G401.6 (cell line): Measurements from ENCODE around the gene ARHGEF2.

ENCODE experiments used
- FAIRE-seq: peaks from 2 replicates; lab custom pipeline; 2012; peaks lifted over from hg19 to GRCh38; lab: Jason Lieb, UNC

Gene ARHGEF2

GRCh38 chr1:155978325-155978972 is at the start of gene ARHGEF2:
Gene ARHGEF2, minus strand, starts transcription at chr1:155978547. Its CDS starts 120 bp downstream, at chr1:155978427.
- FAIRE-seq, result no peak

DNA sequence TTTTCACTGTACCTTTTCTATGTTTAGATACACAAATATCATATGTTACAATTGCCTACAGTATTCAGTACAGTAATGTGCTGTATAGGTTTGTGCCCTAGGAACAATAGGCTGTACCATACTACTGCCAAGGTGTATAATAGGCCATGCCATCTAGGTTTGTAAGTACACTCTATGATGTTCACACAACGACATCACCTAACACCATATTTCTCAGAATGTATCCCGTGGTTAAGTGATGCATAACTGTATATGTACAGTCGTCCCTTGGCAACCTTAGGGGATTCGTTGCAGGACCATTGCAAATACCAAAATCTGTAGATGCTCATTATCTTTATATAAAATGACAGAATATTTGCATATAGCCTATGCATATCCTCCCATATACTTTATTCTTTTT is 48.2 kb upstream of the ARHGEF2 start:
- no peak for FAIRE-seq

DNA sequence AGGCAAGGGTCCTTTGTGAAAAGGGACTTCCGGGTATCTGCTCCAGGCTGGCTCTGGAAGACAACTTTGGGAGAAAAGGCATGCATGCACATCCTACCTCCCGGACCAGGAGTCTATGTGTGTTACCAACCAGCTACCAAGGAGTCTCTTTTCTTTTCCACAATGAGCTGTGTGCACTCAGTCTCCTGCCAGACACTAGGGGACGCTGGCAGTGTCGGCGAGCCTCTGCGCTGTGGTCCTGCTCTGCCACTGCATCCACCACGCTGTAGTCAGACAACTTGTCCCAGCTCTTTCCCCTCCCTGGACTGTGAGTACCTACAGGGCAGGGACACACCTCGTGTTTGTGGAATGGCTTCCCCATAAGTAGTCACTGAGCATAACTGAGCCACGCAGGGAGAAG is 47.5 kb upstream of the ARHGEF2 start:
- FAIRE-seq, result no peak

- no peak for FAIRE-seq
Measured at GRCh38 chr1:156024801-156025200, 46.5 kb upstream of the ARHGEF2 start.

GRCh38 chr1:156021954-156022353 is 43.6 kb upstream of the ARHGEF2 start:
- FAIRE-seq, result no peak

DNA sequence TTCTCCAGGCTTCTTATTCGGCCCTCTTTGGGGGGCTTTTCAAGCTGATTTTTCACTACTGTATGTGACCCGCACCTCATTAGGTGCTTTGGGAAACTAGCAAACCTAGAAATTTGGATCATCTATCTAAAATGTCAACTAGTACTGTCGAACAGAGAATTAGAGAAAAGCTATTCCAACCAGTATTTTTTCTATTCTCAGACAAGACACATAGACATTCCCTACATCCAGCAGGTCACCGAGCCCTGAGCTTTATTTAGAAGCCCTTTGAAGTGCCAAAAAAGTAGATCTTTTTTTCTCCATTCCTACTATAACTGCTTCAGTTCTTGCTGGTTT is 42.7 kb upstream of the ARHGEF2 start:
- no peak for FAIRE-seq

GRCh38 chr1:156020293-156021092 is 42.1 kb upstream of the ARHGEF2 start, which contains the start of gene SSR2:
Gene SSR2, minus strand, starts transcription at chr1:156020951. Its CDS starts 784 bp downstream, at chr1:156020167.
- peak; percentile 93 for FAIRE-seq

- FAIRE-seq, result no peak
Measured at GRCh38 chr1:156019946-156020292, 41.6 kb upstream of the ARHGEF2 start.

DNA sequence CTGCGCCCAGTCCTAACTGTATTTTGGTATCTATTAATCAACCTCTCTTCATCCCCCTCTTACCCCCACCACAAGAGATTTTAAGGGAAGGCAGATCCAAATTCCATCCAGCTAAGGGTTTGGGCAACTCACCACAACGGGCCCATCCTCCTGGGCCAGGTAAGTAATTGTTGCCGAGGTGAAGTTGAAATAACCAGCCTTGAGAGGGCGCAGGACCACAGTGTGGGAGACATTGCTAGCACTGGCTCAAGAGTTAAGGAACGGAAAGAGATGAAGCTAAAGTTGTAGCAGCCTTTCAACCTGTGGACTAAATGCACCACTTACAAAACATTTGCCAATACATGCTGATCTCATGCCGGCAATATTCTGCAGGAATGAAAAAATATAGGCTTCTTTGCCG is 36.5 kb upstream of the ARHGEF2 start:
- FAIRE-seq, result no peak

DNA sequence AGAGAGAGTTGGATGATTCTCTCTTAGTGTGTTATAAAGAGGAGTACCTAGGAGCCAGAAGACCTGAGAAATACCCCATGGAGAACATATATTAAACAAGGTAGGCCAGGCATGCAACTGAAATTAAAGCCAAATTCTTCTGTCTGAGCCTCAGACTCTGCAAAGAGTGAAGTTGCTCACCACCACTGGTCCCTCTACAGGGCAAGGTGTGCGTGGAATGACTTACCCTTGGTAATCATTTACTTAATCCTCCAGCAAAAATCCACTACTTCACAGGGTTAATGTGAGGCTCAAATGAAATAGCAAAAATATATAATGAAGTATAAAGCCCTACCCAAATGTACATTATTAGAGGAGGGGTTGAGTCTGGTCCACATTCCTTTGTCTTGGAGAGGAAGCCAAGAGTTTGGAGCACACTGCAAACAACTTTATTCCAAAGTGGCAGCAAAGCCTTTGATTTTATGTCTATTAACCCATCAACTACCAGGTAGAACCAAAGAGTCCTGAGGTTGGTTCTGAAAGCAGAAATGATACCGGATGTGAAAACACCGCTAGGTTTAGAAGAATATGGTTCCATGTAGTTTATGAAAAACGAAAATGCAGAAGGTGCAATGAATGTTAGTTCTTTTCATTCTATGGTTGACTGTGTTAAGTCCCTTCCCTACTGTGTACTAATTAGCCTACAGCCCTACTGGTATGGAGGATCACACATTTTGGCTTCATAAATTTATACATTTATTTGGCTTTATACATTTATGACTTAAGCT is 33.9 kb upstream of the ARHGEF2 start:
- no peak for FAIRE-seq

- no peak for FAIRE-seq
Measured at GRCh38 chr1:156009404-156009803, 31.1 kb upstream of the ARHGEF2 start.

GRCh38 chr1:156006666-156007376 is 28.5 kb upstream of the ARHGEF2 start:
- no peak for FAIRE-seq

- no peak for FAIRE-seq
Measured at GRCh38 chr1:156004843-156005584, 26.7 kb upstream of the ARHGEF2 start.

GRCh38 chr1:156003923-156004188 is 25.5 kb upstream of the ARHGEF2 start:
- FAIRE-seq, result no peak

- no peak for FAIRE-seq
Measured at GRCh38 chr1:156002188-156002911, 24.0 kb upstream of the ARHGEF2 start.

GRCh38 chr1:156001662-156002171 is 23.4 kb upstream of the ARHGEF2 start:
- no peak for FAIRE-seq

DNA sequence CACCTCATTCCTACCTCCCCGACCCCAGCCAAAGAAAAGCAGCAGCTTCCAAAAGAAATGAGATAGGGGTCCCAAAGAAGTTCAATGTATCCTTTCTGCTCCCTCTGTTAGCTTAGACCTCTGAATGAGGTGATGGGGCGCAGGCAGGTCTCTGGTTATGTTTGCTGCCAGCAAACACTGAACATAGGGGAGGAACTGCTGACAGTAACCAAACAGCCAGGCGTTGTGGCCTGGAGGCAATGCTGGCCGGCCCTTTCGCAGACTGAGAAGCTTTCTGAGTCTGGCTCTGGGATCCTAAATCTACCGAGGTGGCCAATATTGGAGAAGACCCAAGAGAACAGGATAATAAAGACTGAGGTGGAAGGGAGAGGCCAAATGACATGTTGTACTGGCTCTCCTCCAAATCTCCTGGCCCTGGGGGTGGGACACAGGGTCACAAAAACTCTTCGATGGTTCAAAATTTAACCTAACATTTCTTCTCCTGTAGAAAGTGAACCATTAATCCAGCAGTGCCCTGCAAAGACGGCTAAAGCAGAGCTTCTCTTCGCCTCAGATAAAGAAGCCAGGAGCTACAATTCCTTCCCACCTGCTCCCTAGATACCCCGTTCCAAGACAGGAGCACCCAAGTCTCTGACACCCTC is 22.8 kb upstream of the ARHGEF2 start:
- FAIRE-seq, result no peak

DNA sequence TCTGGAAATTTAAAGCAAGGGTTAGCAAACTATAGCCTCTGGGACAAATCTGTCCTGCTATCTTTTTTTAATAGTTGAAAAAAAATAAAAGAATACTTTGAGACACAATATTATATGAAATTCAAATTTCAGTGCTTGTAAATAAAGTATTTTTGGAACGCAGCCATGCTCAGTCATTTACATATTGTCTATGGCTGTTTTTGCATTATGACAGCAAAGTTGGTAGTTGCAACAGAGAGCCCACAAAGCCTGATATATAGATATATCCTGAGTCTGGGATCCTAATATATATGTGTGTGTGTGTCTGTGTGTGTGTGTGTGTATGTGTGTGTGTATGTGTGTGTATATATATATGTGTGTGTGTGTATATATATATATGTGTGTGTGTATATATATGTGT is 21.6 kb upstream of the ARHGEF2 start:
- no peak for FAIRE-seq

GRCh38 chr1:155996166-155996565 is 17.8 kb upstream of the ARHGEF2 start:
- no peak for FAIRE-seq

DNA sequence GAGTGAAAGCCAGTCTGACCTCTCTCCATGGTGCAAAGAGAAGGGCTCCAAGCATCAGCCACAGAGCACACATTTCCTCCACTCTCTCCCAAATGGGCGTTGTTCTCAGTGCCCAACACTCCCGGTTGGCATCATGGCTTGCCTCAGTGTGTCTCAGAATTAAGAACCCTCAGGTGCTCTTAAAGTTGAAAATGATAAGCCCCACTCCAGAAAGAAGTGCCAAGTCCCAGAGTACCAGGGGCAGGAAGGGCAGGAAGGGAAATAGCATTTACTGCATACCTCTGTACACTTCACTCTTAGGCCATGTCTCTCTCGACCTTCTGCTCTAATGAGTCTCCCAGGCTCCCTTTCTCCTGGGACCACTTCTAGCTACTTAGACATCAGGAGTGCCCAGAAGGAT is 15.2 kb upstream of the ARHGEF2 start:
- no peak for FAIRE-seq
